ENCODE measurements around the gene PMIS2. TPM values are rescaled to one million over a fixed set of nuclear protein-coding genes. Genes with fewer than 3 reads are reported as not detected.

PMIS2 gene
- polyA plus RNA-seq, 3 donors, result not detected

GRCh38 chr19:35578707-35579106 is 7.3 kb upstream of the PMIS2 start:
- no peak overlapping the region for H3K4me3 ChIP-seq (replicated peaks in 1 of 3; ENCODE audit: low read depth in 2 of 3, low read length in 3 of 3)
- Mint-ChIP-seq H3K4me1 (no peaks in the 10 kb centered on the region), H3K27me3 (ENCODE audit: low read depth in 3 of 3) (peaks cover 6 to 18% (median 6%) of the 10 kb centered on the region in 3 donors), H3K4me3 (no peak overlapping the region), H3K9me3 (peaks cover 20 to 40% (median 37%) of the 10 kb centered on the region in 7 donors), H3K36me3 (no peaks in the 10 kb centered on the region), H3K27ac (no peak overlapping the region)
- H4K20me1 ChIP-seq (ENCODE audit: insufficient read depth, low read length), result no peaks in the 10 kb centered on the region
- no peak overlapping the region for H3K4me2 ChIP-seq (replicated peaks; ENCODE audit: extremely low read depth, low read length, poor library complexity, severe bottlenecking)
- peaks cover 26 to 27% of the 10 kb centered on the region in 2 donors for H3K9me3 ChIP-seq (replicated peaks in 1 of 2; ENCODE audit: control insufficient read depth in 1 of 2, insufficient read depth in 1 of 2, low read length in 2 of 2)
- no peak overlapping the region for H3K27ac ChIP-seq (ENCODE audit: low read depth in 1 of 2, low read length in 2 of 2)
- DNase-seq, result no peak
- H3K79me2 ChIP-seq (ENCODE audit: insufficient read depth, low read length), result no peaks in the 10 kb centered on the region
- no peak overlapping the region for H2AFZ ChIP-seq (ENCODE audit: insufficient read depth, low read depth, low read length, poor library complexity, severe bottlenecking)
- no peaks in the 10 kb centered on the region for H3K4me1 ChIP-seq (ENCODE audit: control insufficient read depth in 1 of 2, insufficient read depth in 2 of 2, low read length in 2 of 2)
- WGBS (ENCODE audit: insufficient coverage), result 85% methylated on average over 4 of the region's 7 CpGs
- intact Hi-C loops (cut with micrococcal nuclease), result no loop called here
- TF ChIP-seq CTCF (IDR thresholded peaks at IDR 0.05), result no peak
- no peak overlapping the region for H3K9ac ChIP-seq (ENCODE audit: insufficient read depth, low read length, poor library complexity, severe bottlenecking)
- H3K27me3 ChIP-seq (ENCODE audit: control insufficient read depth in 2 of 2, insufficient read depth in 2 of 2, low read length in 2 of 2), result no peaks in the 10 kb centered on the region
- H3K36me3 ChIP-seq (replicated peaks in 1 of 2; ENCODE audit: control insufficient read depth in 1 of 2, insufficient read depth in 2 of 2, low read length in 2 of 2), result no peaks in the 10 kb centered on the region

- H3K36me3 ChIP-seq (replicated peaks in 1 of 2; ENCODE audit: control insufficient read depth in 1 of 2, insufficient read depth in 2 of 2, low read length in 2 of 2), result no peaks in the 10 kb centered on the region
- H4K20me1 ChIP-seq (ENCODE audit: insufficient read depth, low read length), result no peaks in the 10 kb centered on the region
- H3K4me1 Mint-ChIP-seq, result no peaks in the 10 kb centered on the region
- peaks cover 0 to 2% of the 10 kb centered on the region in 2 donors for H3K27me3 ChIP-seq (ENCODE audit: control insufficient read depth in 2 of 2, insufficient read depth in 2 of 2, low read length in 2 of 2)
- H3K27me3 Mint-ChIP-seq (ENCODE audit: low read depth in 3 of 3), result peaks cover 8 to 37% (median 12%) of the 10 kb centered on the region in 3 donors
- H3K9ac ChIP-seq (ENCODE audit: insufficient read depth, low read length, poor library complexity, severe bottlenecking), result no peak overlapping the region
- no peak overlapping the region for H3K27ac Mint-ChIP-seq
- no peak for DNase-seq
- H2AFZ ChIP-seq (ENCODE audit: insufficient read depth, low read depth, low read length, poor library complexity, severe bottlenecking), result no peak overlapping the region
- H3K9me3 ChIP-seq (replicated peaks in 1 of 2; ENCODE audit: control insufficient read depth in 1 of 2, insufficient read depth in 1 of 2, low read length in 2 of 2), result peaks cover 0 to 7% of the 10 kb centered on the region in 2 donors
- intact Hi-C loops (cut with micrococcal nuclease), result no loop called here
- no peaks in the 10 kb centered on the region for H3K4me1 ChIP-seq (ENCODE audit: control insufficient read depth in 1 of 2, insufficient read depth in 2 of 2, low read length in 2 of 2)
- H3K9me3 Mint-ChIP-seq, result peaks cover under 1 to 17% (median 9%) of the 10 kb centered on the region in 7 donors
- no peak for TF ChIP-seq CTCF (IDR thresholded peaks at IDR 0.05)
- H3K4me3 ChIP-seq (replicated peaks in 1 of 3; ENCODE audit: low read depth in 2 of 3, low read length in 3 of 3), result no peak overlapping the region
- no peak overlapping the region for H3K27ac ChIP-seq (ENCODE audit: low read depth in 1 of 2, low read length in 2 of 2)
- no CpG with 5 or more reads among the region's 1 CpG for WGBS (ENCODE audit: insufficient coverage)
- no peaks in the 10 kb centered on the region for H3K36me3 Mint-ChIP-seq
- H3K4me3 Mint-ChIP-seq, result no peak overlapping the region
- no peaks in the 10 kb centered on the region for H3K79me2 ChIP-seq (ENCODE audit: insufficient read depth, low read length)
- H3K4me2 ChIP-seq (replicated peaks; ENCODE audit: extremely low read depth, low read length, poor library complexity, severe bottlenecking), result no peak overlapping the region
Measured at GRCh38 chr19:35582760-35583159, 3.2 kb upstream of the PMIS2 start.

All from CD14-positive monocyte (primary cell).